SK-N-MC (cell line): ENCODE data around the gene GOSR2.

Source experiments
- DNase-seq: peaks from one replicate; pipeline ENCODE4 v3.0.0-alpha.2; 2011; ENCODE audit warnings: low read depth, low spot score
- H3K27ac ChIP-seq: fragments of 200-600 bp; sonication (generic); 2 replicates; pipeline ENCODE4 v1.5.1; 2016; ENCODE audit warnings: mixed run types
- H3K36me3 ChIP-seq: fragments of 200-600 bp; sonication (generic); 2 replicates; pipeline ENCODE4 v1.6.1; 2017; ENCODE audit warnings: antibody characterized with exemption, low read length, mixed read lengths; ENCODE audit not compliant: insufficient read depth
- H3K4me3 ChIP-seq: fragments of 200-600 bp; sonication (generic); 2 replicates; pipeline ENCODE4 v1.5.1; 2016
- H3K9ac ChIP-seq: fragments of 200-600 bp; sonication (generic); 2 replicates; pipeline ENCODE4 v1.8.0; 2017; ENCODE audit warnings: mixed run types, mixed read lengths; ENCODE audit not compliant: insufficient read length
- H3K9me3 ChIP-seq: fragments of 200-600 bp; sonication (generic); 2 replicates; pipeline ENCODE4 v1.6.1; 2017; ENCODE audit warnings: low read depth, mild to moderate bottlenecking, antibody characterized with exemption, low read length, moderate library complexity, mixed read lengths
- EZH2 ChIP-seq: fragments of 200-600 bp; sonication (generic); IDR thresholded peaks from one replicate; pipeline ENCODE4 v1.6.1; 2017; ENCODE audit warnings: antibody characterized with exemption
- FOXP2 ChIP-seq: optimal IDR thresholded peaks from 2 replicates; pipeline ENCODE3; 2011; ENCODE audit warnings: mild to moderate bottlenecking, moderate library complexity; ENCODE audit not compliant: insufficient read depth; ENCODE audit errors: extremely low read length, control extremely low read depth
- POLR2AphosphoS5 ChIP-seq: IDR thresholded peaks from 2 replicates; pipeline ENCODE4 v1.6.1; 2012; ENCODE audit warnings: mild to moderate bottlenecking, low read depth, low read length, borderline replicate concordance

GOSR2 gene

GRCh38 chr17:46922804-46923635 lies at the start of gene GOSR2:
Gene GOSR2, plus strand, starts transcription at chr17:46923160. Its CDS starts 33 bp downstream, at chr17:46923193.
- no peak for TF ChIP-seq EZH2
- TF ChIP-seq POLR2AphosphoS5: peak; percentile 87
- no peak for TF ChIP-seq FOXP2
- Histone ChIP-seq H3K9me3 (no peaks in the 10 kb centered on the region), H3K4me3 (peak within 1 kb of the TSS; percentile 82), H3K9ac (peak within 1 kb of the TSS; percentile 89), H3K27ac (peak within 1 kb of the TSS; percentile 99), H3K36me3 (no peaks in the 10 kb centered on the region)
- peak; percentile 76 for DNase-seq

- no peaks in the 10 kb centered on the region for H3K9me3 ChIP-seq
- no peak for TF ChIP-seq FOXP2
- TF ChIP-seq POLR2AphosphoS5: no peak
- no peak for TF ChIP-seq EZH2
- H3K27ac ChIP-seq: no peak overlapping the region
- H3K4me3 ChIP-seq: no peak overlapping the region
- no peak for DNase-seq
- H3K36me3 ChIP-seq: no peaks in the 10 kb centered on the region
- no peak overlapping the region for H3K9ac ChIP-seq
Observed at GRCh38 chr17:46873941-46874645, 48.9 kb upstream of the GOSR2 start.

- no peak overlapping the region for H3K9ac ChIP-seq
- H3K4me3 ChIP-seq: no peak overlapping the region
- no peak overlapping the region for H3K27ac ChIP-seq
- TF ChIP-seq FOXP2: no peak
- TF ChIP-seq POLR2AphosphoS5: no peak
- no peak for TF ChIP-seq EZH2
- H3K9me3 ChIP-seq: no peaks in the 10 kb centered on the region
- no peaks in the 10 kb centered on the region for H3K36me3 ChIP-seq
- no peak for DNase-seq
Observed at GRCh38 chr17:46874906-46875305, 48.1 kb upstream of the GOSR2 start.

GRCh38 chr17:46875849-46876352 lies 47.1 kb upstream of the GOSR2 start:
- no peak overlapping the region for H3K9ac ChIP-seq
- TF ChIP-seq EZH2 (no peak), POLR2AphosphoS5 (no peak), FOXP2 (no peak)
- no peak for DNase-seq
- H3K27ac ChIP-seq: no peak overlapping the region
- H3K36me3 ChIP-seq: no peaks in the 10 kb centered on the region
- no peak overlapping the region for H3K4me3 ChIP-seq
- H3K9me3 ChIP-seq: no peaks in the 10 kb centered on the region

GRCh38 chr17:46876353-46876887 lies 46.5 kb upstream of the GOSR2 start:
- H3K9ac ChIP-seq: no peak overlapping the region
- TF ChIP-seq EZH2 (no peak), POLR2AphosphoS5 (no peak), FOXP2 (no peak)
- no peak overlapping the region for H3K4me3 ChIP-seq
- DNase-seq: no peak
- H3K36me3 ChIP-seq: no peaks in the 10 kb centered on the region
- H3K27ac ChIP-seq: no peak overlapping the region
- H3K9me3 ChIP-seq: no peaks in the 10 kb centered on the region

- Histone ChIP-seq H3K9ac (no peak overlapping the region), H3K36me3 (no peaks in the 10 kb centered on the region), H3K4me3 (no peak overlapping the region), H3K9me3 (no peaks in the 10 kb centered on the region), H3K27ac (no peak overlapping the region)
- TF ChIP-seq EZH2 (no peak), POLR2AphosphoS5 (no peak)
- DNase-seq: no peak
Observed at GRCh38 chr17:46876926-46877325, 46.0 kb upstream of the GOSR2 start.

- TF ChIP-seq POLR2AphosphoS5: no peak
- TF ChIP-seq EZH2: no peak
- Histone ChIP-seq H3K36me3 (no peaks in the 10 kb centered on the region), H3K27ac (no peak overlapping the region)
Observed at GRCh38 chr17:46877466-46877865, 45.5 kb upstream of the GOSR2 start.

GRCh38 chr17:46878055-46878454 lies 44.9 kb upstream of the GOSR2 start:
- Histone ChIP-seq H3K36me3 (no peaks in the 10 kb centered on the region), H3K9me3 (no peaks in the 10 kb centered on the region), H3K4me3 (no peak overlapping the region), H3K27ac (no peak overlapping the region), H3K9ac (no peak overlapping the region)
- TF ChIP-seq FOXP2 (no peak), POLR2AphosphoS5 (no peak), EZH2 (no peak)
- no peak for DNase-seq

More at GRCh38 chr17:46877466-46877865, 45.5 kb upstream of the GOSR2 start:
- Histone ChIP-seq H3K9me3 (no peaks in the 10 kb centered on the region), H3K4me3 (no peak overlapping the region), H3K9ac (no peak overlapping the region)
- DNase-seq: no peak
